HCT116 (cell line): ENCODE measurements around the gene PLCL2. TPM values are rescaled to one million over a fixed set of nuclear protein-coding genes. Genes with fewer than 3 reads are reported as not detected.

Experiments used
- ATAC-seq: fragments of 200-7000 bp; cut with Tn5 transposase; 2 replicates; pipeline ENCODE4 v1.9.1; 2020; ENCODE audit warnings: mild to moderate bottlenecking, moderate library complexity
- BruUV-seq: library from RNA; stranded (reverse); fragments of 400-500 nt; replicated peaks from 2 replicates; lab custom pipeline; 2021; lab: Mats Ljungman, UMichigan
- CTCF ChIA-PET: fragments of 300-600 bp; sonication (Branson Sonifier 250); formaldehyde crosslinking; loops from one replicate; lab custom pipeline; 2021; ENCODE audit warnings: antibody characterized with exemption; lab: Charles Lee
- POLR2A ChIA-PET: fragments of 300-600, 350-600 bp; sonication (Branson Sonifier 250); formaldehyde crosslinking; loops from one replicate; lab custom pipeline; 2021; ENCODE audit warnings: antibody characterized with exemption; lab: Charles Lee
- RAD21 ChIA-PET, 2 experiments: fragments of 300-600 bp; sonication (Branson Sonifier 250); formaldehyde crosslinking; loops; one replicate each; lab custom pipeline; 2023; ENCODE audit warnings: low total read pairs in 2 of 2; ENCODE audit not compliant: uncharacterized antibody in 2 of 2, unreplicated experiment in 2 of 2, low non-redundant PET in 1 of 2; lab: Charles Lee
- DNase-seq: peaks from one replicate; pipeline ENCODE4 v3.0.0-alpha.2; 2010; ENCODE audit warnings: low read depth, low spot score
- H2AFZ ChIP-seq: fragments of 200-600 bp; shearing (Covaris generic), sonication (generic); 2 replicates; pipeline ENCODE4 v1.6.1; 2017; ENCODE audit warnings: low read depth, mixed run types, mixed read lengths, antibody characterized with exemption, low read length; ENCODE audit not compliant: poor library complexity, severe bottlenecking
- H3K27ac ChIP-seq: 2 replicates; pipeline ENCODE4 v1.5.1; 2012; ENCODE audit warnings: low read depth, low read length
- H3K27me3 ChIP-seq: fragments of 200-600 bp; sonication (generic); 2 replicates; pipeline ENCODE4 v1.6.1; 2016; ENCODE audit warnings: mixed run types, low read length, mixed read lengths; ENCODE audit not compliant: insufficient read depth
- H3K36me3 ChIP-seq, 2 experiments: fragments of 200-500 bp in 1 of 2; fragments of 200-600 bp in 1 of 2; sonication (Bioruptor generic) in 1 of 2; sonication (generic) in 1 of 2; 2 replicates each; pipeline versions ENCODE4 v1.5.1 to v1.6.1; 2014 to 2016; ENCODE audit warnings: low read length in 2 of 2, inconsistent platforms in 1 of 2, mixed read lengths in 1 of 2, mixed run types in 1 of 2; ENCODE audit not compliant: insufficient read depth in 2 of 2, control insufficient read depth in 1 of 2
- H3K4me1 ChIP-seq, 2 experiments: fragments of 200-600 bp in 1 of 2; sonication (generic) in 1 of 2; 2 replicates each; pipeline versions ENCODE4 v1.5.1 to v1.6.1; 2012 to 2017; ENCODE audit warnings: low read length in 2 of 2, inconsistent platforms in 1 of 2, mild to moderate bottlenecking in 1 of 2, mixed read lengths in 1 of 2, mixed run types in 1 of 2, moderate library complexity in 1 of 2; ENCODE audit not compliant: insufficient read depth in 2 of 2, control insufficient read depth in 1 of 2
- H3K4me2 ChIP-seq: fragments of 200-600 bp; sonication (generic); 2 replicates; pipeline ENCODE4 v1.6.1; 2017; ENCODE audit warnings: mixed run types, low read length, mixed read lengths
- H3K4me3 ChIP-seq, 2 experiments: fragments of 200-600 bp in 1 of 2; sonication (generic) in 1 of 2; replicated peaks in 1 of 2; 2 replicates each; pipeline ENCODE4 v1.5.1; 2011 to 2016; ENCODE audit warnings: low read length in 2 of 2, control low read depth in 1 of 2, low read depth in 1 of 2, mild to moderate bottlenecking in 1 of 2, mixed read lengths in 1 of 2, mixed run types in 1 of 2
- H3K79me2 ChIP-seq: fragments of 200-600 bp; sonication (generic); 2 replicates; pipeline ENCODE4 v1.6.1; 2017; ENCODE audit warnings: mild to moderate bottlenecking, mixed run types, low read length, moderate library complexity, mixed read lengths; ENCODE audit not compliant: insufficient read depth
- H3K9ac ChIP-seq: fragments of 200-600 bp; sonication (generic); 2 replicates; pipeline ENCODE4 v1.6.1; 2016; ENCODE audit warnings: low read length, mixed read lengths
- H3K9me2 ChIP-seq: fragments of 200-600 bp; sonication (generic), shearing (Covaris generic); 2 replicates; pipeline ENCODE4 v1.6.1; 2017; ENCODE audit warnings: mixed run types, mild to moderate bottlenecking, moderate library complexity; ENCODE audit not compliant: insufficient read depth
- H3K9me3 ChIP-seq, 2 experiments: fragments of 200-500 bp in 1 of 2; fragments of 200-600 bp in 1 of 2; sonication (Bioruptor generic) in 1 of 2; sonication (generic) in 1 of 2; 2 replicates each; pipeline ENCODE4 v1.6.1; 2014 to 2017; ENCODE audit warnings: low read length in 2 of 2, mixed read lengths in 2 of 2, inconsistent platforms in 1 of 2, low read depth in 1 of 2, mild to moderate bottlenecking in 1 of 2, mixed run types in 1 of 2, moderate library complexity in 1 of 2; ENCODE audit not compliant: control insufficient read depth in 1 of 2, insufficient read depth in 1 of 2
- H4K20me1 ChIP-seq: fragments of 200-600 bp; sonication (generic), shearing (Covaris generic); 2 replicates; pipeline ENCODE4 v1.6.1; 2017; ENCODE audit warnings: mixed run types, mild to moderate bottlenecking, moderate library complexity; ENCODE audit not compliant: insufficient read depth
- CEBPB ChIP-seq: IDR thresholded peaks from 2 replicates; pipeline ENCODE4 v1.6.1; 2012; ENCODE audit warnings: low read depth
- EGR1 ChIP-seq: IDR thresholded peaks from 2 replicates; pipeline ENCODE4 v1.6.1; 2012; ENCODE audit warnings: low read depth
- EZH2phosphoT487 ChIP-seq: fragments of 200-600 bp; IDR thresholded peaks from 2 replicates; pipeline ENCODE4 v1.6.1; 2018; ENCODE audit warnings: antibody characterized with exemption, borderline replicate concordance
- FOSL1 ChIP-seq: IDR thresholded peaks from 2 replicates; pipeline ENCODE4 v1.6.1; 2012; ENCODE audit warnings: low read depth
- POLR2A ChIP-seq: IDR thresholded peaks from 2 replicates; pipeline ENCODE4 v1.7.0; 2011; ENCODE audit warnings: borderline replicate concordance; ENCODE audit not compliant: insufficient read depth, insufficient read length; ENCODE audit errors: extremely low read depth
- POLR2AphosphoS5 ChIP-seq: IDR thresholded peaks from 2 replicates; pipeline ENCODE4 v1.6.1; 2011; ENCODE audit warnings: mild to moderate bottlenecking, low read depth, low read length, moderate library complexity
- TCF7L2 ChIP-seq: IDR thresholded peaks from 2 replicates; pipeline ENCODE4 v1.7.0; 2011; ENCODE audit warnings: borderline replicate concordance, inconsistent platforms; ENCODE audit not compliant: insufficient read depth, insufficient read length; ENCODE audit errors: extremely low read depth
- YY1 ChIP-seq: IDR thresholded peaks from 2 replicates; pipeline ENCODE4 v1.6.1; 2011; ENCODE audit warnings: low read length, low read depth, moderate library complexity, mild to moderate bottlenecking; ENCODE audit not compliant: insufficient replicate concordance; ENCODE audit errors: extremely low read depth
- ZFX ChIP-seq: fragments of 450-650 bp; IDR thresholded peaks from 2 replicates; pipeline ENCODE4 v1.6.1; 2017
- intact Hi-C: fragments of 100-400 bp; cut with micrococcal nuclease; formaldehyde crosslinking; loops from 2 replicates; pipeline ENCODE4 v1.10.0; 2022
- total RNA-seq: library from RNA; stranded (reverse); gene quantifications from one replicate; pipeline ENCODE4 v1.2.1, GENCODE V29; 2021; ENCODE audit not compliant: unreplicated experiment
- TF ChIP-seq, protein P1 (sequence below): IDR thresholded peaks from 2 replicates; pipeline ENCODE4 v1.6.1; 2012
- TF ChIP-seq, protein P2 (sequence below), 3 experiments: fragments of 200-600 bp in 1 of 3; sonication (generic) in 1 of 3; IDR thresholded peaks in 2 of 3; conservative IDR thresholded peaks in 1 of 3; 2 replicates each; pipeline ENCODE4 v1.5.1; 2012 to 2017; ENCODE audit warnings: low read depth in 2 of 3, low read length in 2 of 3, antibody characterized with exemption in 1 of 3, borderline replicate concordance in 1 of 3, control low read depth in 1 of 3, mild to moderate bottlenecking in 1 of 3, mixed read lengths in 1 of 3, mixed run types in 1 of 3, moderate library complexity in 1 of 3; ENCODE audit not compliant: insufficient read depth in 1 of 3
- TF ChIP-seq, protein P3 (sequence below): IDR thresholded peaks from 2 replicates; pipeline ENCODE4 v1.6.1; 2011; ENCODE audit warnings: mild to moderate bottlenecking, low read length, moderate library complexity; ENCODE audit not compliant: insufficient replicate concordance; ENCODE audit errors: extremely low read depth

PLCL2 gene
- total RNA-seq, 1 experiment from 2014 or later, result 2.2 TPM

DNA sequence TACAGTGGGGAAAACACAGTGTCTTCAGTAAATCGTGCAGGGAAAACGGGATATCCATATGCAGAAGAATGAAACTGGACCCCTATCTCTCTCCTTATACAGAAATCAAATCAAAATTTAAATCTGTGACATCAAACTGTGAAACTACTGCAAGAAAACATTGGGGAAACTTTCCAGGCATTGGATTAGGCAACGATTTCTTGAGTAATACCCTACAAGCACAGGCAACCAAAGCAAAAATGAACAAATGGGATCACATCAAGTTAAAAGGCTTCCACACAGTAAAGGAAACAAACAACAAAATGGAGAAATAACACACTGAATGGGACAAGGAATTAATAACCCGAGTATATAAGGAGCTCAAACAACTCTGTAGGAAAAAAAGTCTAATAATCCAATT, 165.3 kb downstream of the PLCL2 start:
- CTCF ChIA-PET, result no interaction called here
- no peak for DNase-seq

More for the DNA sequence above, 165.3 kb downstream of the PLCL2 start:
- H3K4me2 ChIP-seq, result no peak overlapping the region
- no peaks in the 10 kb centered on the region for H3K4me1 ChIP-seq
- RAD21 ChIA-PET, result no interaction called here
- BruUV-seq, result no TSS peak
- no peaks in the 10 kb centered on the region for H3K27me3 ChIP-seq
- intact Hi-C loops, result no loop called here
- TF ChIP-seq EGR1 (no peak), POLR2AphosphoS5 (no peak), CEBPB (no peak), POLR2A (no peak), ZFX (no peak), FOSL1 (no peak), EZH2phosphoT487 (no peak), TCF7L2 (no peak), YY1 (no peak)
- TF ChIP-seq, protein P1, sequence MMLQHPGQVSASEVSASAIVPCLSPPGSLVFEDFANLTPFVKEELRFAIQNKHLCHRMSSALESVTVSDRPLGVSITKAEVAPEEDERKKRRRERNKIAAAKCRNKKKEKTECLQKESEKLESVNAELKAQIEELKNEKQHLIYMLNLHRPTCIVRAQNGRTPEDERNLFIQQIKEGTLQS, result no peak
- TF ChIP-seq, protein P2, sequence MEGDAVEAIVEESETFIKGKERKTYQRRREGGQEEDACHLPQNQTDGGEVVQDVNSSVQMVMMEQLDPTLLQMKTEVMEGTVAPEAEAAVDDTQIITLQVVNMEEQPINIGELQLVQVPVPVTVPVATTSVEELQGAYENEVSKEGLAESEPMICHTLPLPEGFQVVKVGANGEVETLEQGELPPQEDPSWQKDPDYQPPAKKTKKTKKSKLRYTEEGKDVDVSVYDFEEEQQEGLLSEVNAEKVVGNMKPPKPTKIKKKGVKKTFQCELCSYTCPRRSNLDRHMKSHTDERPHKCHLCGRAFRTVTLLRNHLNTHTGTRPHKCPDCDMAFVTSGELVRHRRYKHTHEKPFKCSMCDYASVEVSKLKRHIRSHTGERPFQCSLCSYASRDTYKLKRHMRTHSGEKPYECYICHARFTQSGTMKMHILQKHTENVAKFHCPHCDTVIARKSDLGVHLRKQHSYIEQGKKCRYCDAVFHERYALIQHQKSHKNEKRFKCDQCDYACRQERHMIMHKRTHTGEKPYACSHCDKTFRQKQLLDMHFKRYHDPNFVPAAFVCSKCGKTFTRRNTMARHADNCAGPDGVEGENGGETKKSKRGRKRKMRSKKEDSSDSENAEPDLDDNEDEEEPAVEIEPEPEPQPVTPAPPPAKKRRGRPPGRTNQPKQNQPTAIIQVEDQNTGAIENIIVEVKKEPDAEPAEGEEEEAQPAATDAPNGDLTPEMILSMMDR (IDR thresholded peaks at IDR 0.05 in 2 of 3, conservative IDR thresholded peaks at IDR 0.05 in 1 of 3; ENCODE audit: borderline replicate concordance in 1 of 3, insufficient read depth in 1 of 3, low read depth in 2 of 3, low read length in 2 of 3), result no peak
- TF ChIP-seq, protein P3, sequence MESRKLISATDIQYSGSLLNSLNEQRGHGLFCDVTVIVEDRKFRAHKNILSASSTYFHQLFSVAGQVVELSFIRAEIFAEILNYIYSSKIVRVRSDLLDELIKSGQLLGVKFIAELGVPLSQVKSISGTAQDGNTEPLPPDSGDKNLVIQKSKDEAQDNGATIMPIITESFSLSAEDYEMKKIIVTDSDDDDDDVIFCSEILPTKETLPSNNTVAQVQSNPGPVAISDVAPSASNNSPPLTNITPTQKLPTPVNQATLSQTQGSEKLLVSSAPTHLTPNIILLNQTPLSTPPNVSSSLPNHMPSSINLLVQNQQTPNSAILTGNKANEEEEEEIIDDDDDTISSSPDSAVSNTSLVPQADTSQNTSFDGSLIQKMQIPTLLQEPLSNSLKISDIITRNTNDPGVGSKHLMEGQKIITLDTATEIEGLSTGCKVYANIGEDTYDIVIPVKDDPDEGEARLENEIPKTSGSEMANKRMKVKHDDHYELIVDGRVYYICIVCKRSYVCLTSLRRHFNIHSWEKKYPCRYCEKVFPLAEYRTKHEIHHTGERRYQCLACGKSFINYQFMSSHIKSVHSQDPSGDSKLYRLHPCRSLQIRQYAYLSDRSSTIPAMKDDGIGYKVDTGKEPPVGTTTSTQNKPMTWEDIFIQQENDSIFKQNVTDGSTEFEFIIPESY, result no peak
- no peak overlapping the region for H3K9ac ChIP-seq
- H4K20me1 ChIP-seq, result no peaks in the 10 kb centered on the region
- no peak overlapping the region for H3K4me3 ChIP-seq
- H3K27ac ChIP-seq, result no peak overlapping the region
- H3K9me3 ChIP-seq, result no peaks in the 10 kb centered on the region
- H3K79me2 ChIP-seq, result no peaks in the 10 kb centered on the region
- no peak for ATAC-seq
- no peaks in the 10 kb centered on the region for H3K9me2 ChIP-seq
- H3K36me3 ChIP-seq, result no peaks in the 10 kb centered on the region
- POLR2A ChIA-PET, result no interaction called here
- no peak overlapping the region for H2AFZ ChIP-seq
